ENCODE results near the gene HOXC5. TPM values are rescaled to one million over a fixed set of nuclear protein-coding genes. Genes with fewer than 3 reads are reported as not detected.

The HOXC5 gene
- total RNA-seq, 1 experiment from 2014 or later = not detected

- Histone ChIP-seq H3K79me2 (ENCODE audit: insufficient read depth, low read length) (no peaks in the 10 kb centered on the region), H2BK20ac (ENCODE audit: low read depth, low read length, poor library complexity, severe bottlenecking) (no peak overlapping the region), H2BK15ac (ENCODE audit: low read depth, low read length) (no peak overlapping the region), H2BK12ac (ENCODE audit: insufficient read length, low read depth, low read length) (no peak overlapping the region), H4K20me1 (ENCODE audit: control insufficient read depth, insufficient read depth, insufficient read length) (no peaks in the 10 kb centered on the region), H3K14ac (ENCODE audit: insufficient read depth, low read length) (no peak overlapping the region), H2BK5ac (ENCODE audit: insufficient read length, low read length) (no peak overlapping the region), H4K5ac (ENCODE audit: insufficient read length, low read depth, low read length) (no peak overlapping the region), H3K4me1 (ENCODE audit: insufficient read depth, low read length) (no peaks in the 10 kb centered on the region), H3K27ac (ENCODE audit: insufficient read length, low read depth, low read length) (no peak overlapping the region), H2AFZ (ENCODE audit: low read length) (no peak overlapping the region), H3T11ph (ENCODE audit: low read length) (no peak overlapping the region), H3K18ac (ENCODE audit: insufficient read length, low read depth, low read length) (no peak overlapping the region), H3K4me2 (ENCODE audit: insufficient read depth, insufficient read length, low read length) (no peak overlapping the region), H2BK120ac (ENCODE audit: low read depth, low read length, poor library complexity, severe bottlenecking) (no peak overlapping the region), H3K9me3 (ENCODE audit: control insufficient read depth, low read depth, low read length) (no peaks in the 10 kb centered on the region), H3K79me1 (ENCODE audit: insufficient read depth, low read depth, low read length, poor library complexity, severe bottlenecking) (no peaks in the 10 kb centered on the region), H4K91ac (ENCODE audit: insufficient read length, low read depth, low read length) (no peak overlapping the region), H3K56ac (ENCODE audit: insufficient read length, low read depth, low read length) (no peak overlapping the region), H3K9ac (ENCODE audit: extremely low read depth, insufficient read length, low read length) (no peak overlapping the region), H3K4ac (ENCODE audit: low read depth, low read length) (no peak overlapping the region), H4K8ac (replicated peaks; ENCODE audit: insufficient read length, low read depth, low read length) (no peak overlapping the region), H3K23ac (ENCODE audit: insufficient read length, low read depth, low read length) (no peak overlapping the region), H2AK5ac (ENCODE audit: insufficient read length, low read length) (no peak overlapping the region), H3K27me3 (ENCODE audit: insufficient read depth, low read length) (peaks cover 97% of the 10 kb centered on the region), H3K23me2 (ENCODE audit: insufficient read length, low read depth, low read length, poor library complexity, severe bottlenecking) (peaks cover under 1% of the 10 kb centered on the region)
- no peaks in the 10 kb centered on the region for H3K36me3 Mint-ChIP-seq (ENCODE audit: insufficient read depth in 1 of 3, low read depth in 3 of 3)
- H3K27ac Mint-ChIP-seq = no peak overlapping the region
- peaks cover 100% of the 10 kb centered on the region for H3K27me3 Mint-ChIP-seq (ENCODE audit: low read depth)
- peaks cover 2 to 5% of the 10 kb centered on the region in 2 experiments; a peak in 4 of 5 replicates for H3K9me3 Mint-ChIP-seq
- H3K4me1 Mint-ChIP-seq = peaks cover 7 to 18% of the 10 kb centered on the region in 2 experiments
- DNase-seq = no peak
- WGBS (ENCODE audit: extremely low coverage, insufficient read length, low lambda C conversion rate) = no CpG with 5 or more reads among the region's 8 CpGs
- H3K4me3 Mint-ChIP-seq = no peak overlapping the region
- TF ChIP-seq CTCF (conservative IDR thresholded peaks at IDR 0.05) = no peak
These were observed 9.6 kb upstream of the HOXC5 start for GRCh38 chr12:54022960-54023884.
